Parathyroid adenoma (tissue), 2 donors: ENCODE results near the gene TENM3.
"Not testable (repeated sequence)": the region's sequence is repeated elsewhere in the genome, so short reads cannot be mapped to it uniquely, and the experiment has no call there.

Experiments
- H2AFZ ChIP-seq: fragments of 300-600 bp; sonication (generic); one replicate; pipeline ENCODE4 v1.7.0; 2017; ENCODE audit warnings: antibody characterized with exemption, mild to moderate bottlenecking
- H3K27ac ChIP-seq: fragments of 300-600 bp; sonication (generic); one replicate; pipeline ENCODE4 v1.7.0; 2017
- H3K27me3 ChIP-seq: fragments of 300-600 bp; sonication (generic); one replicate; pipeline ENCODE4 v1.7.0; 2017; ENCODE audit warnings: low read length; ENCODE audit not compliant: control insufficient read depth, insufficient read depth
- H3K36me3 ChIP-seq: fragments of 300-600 bp; sonication (generic); one replicate; pipeline ENCODE4 v1.7.0; 2017; ENCODE audit warnings: low read length; ENCODE audit not compliant: control insufficient read depth, insufficient read depth
- H3K4me1 ChIP-seq: fragments of 300-600 bp; sonication (generic); one replicate; pipeline ENCODE4 v1.7.0; 2017; ENCODE audit warnings: control low read depth
- H3K4me2 ChIP-seq: fragments of 300-600 bp; sonication (generic); one replicate; pipeline ENCODE4 v1.7.0; 2017; ENCODE audit warnings: low read length
- H3K4me3 ChIP-seq: fragments of 300-600 bp; sonication (generic); one replicate; pipeline ENCODE4 v1.7.0; 2017; ENCODE audit warnings: low read depth, low read length
- H3K79me2 ChIP-seq: fragments of 300-600 bp; sonication (generic); one replicate; pipeline ENCODE4 v1.7.0; 2017; ENCODE audit warnings: control low read depth
- H3K9ac ChIP-seq: fragments of 300-600 bp; sonication (generic); one replicate; pipeline ENCODE4 v1.7.0; 2017; ENCODE audit warnings: mild to moderate bottlenecking
- H3K9me3 ChIP-seq: fragments of 300-600 bp; sonication (generic); one replicate; pipeline ENCODE4 v1.7.0; 2017; ENCODE audit warnings: low read length; ENCODE audit not compliant: control insufficient read depth
- TF ChIP-seq, protein P1 (sequence below): fragments of 300-600 bp; sonication (generic); IDR thresholded peaks from one replicate; pipeline ENCODE4 v1.7.0; 2017; ENCODE audit warnings: antibody characterized with exemption, mild to moderate bottlenecking
- donor health status: primary hyperparathyroidism.

Gene TENM3

DNA sequence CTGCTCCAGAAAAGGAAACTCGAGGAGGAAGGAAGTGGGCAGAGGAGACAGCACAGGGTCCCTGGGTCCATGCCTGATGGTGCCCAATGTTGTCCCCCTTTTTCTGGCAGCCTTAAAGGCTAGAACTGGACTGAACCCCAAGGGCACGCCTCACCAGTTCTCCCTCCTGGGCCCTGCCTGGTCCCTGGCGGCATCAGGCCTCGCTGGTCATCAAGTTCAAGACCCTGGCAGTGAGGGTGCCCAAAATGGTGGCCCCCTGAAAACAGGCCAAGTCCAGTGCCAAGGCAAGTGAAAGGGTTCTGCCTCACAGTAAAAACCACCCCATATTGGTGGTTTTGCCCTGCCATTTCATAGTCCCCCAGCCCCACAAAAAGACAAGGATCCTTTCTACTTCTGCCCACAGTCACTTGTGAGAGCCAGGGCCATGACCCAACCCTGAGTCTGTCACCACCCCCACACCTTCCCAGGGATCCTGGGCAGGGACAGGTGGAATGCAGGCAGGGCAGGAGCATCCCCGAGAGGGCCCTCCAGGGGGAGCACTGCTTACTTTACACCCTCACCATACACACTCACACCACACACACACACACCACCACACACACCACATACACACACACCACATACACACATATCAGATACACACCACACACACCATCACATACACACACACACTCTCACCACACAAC lies 566.4 kb downstream of the TENM3 start:
- TF ChIP-seq, protein P1, sequence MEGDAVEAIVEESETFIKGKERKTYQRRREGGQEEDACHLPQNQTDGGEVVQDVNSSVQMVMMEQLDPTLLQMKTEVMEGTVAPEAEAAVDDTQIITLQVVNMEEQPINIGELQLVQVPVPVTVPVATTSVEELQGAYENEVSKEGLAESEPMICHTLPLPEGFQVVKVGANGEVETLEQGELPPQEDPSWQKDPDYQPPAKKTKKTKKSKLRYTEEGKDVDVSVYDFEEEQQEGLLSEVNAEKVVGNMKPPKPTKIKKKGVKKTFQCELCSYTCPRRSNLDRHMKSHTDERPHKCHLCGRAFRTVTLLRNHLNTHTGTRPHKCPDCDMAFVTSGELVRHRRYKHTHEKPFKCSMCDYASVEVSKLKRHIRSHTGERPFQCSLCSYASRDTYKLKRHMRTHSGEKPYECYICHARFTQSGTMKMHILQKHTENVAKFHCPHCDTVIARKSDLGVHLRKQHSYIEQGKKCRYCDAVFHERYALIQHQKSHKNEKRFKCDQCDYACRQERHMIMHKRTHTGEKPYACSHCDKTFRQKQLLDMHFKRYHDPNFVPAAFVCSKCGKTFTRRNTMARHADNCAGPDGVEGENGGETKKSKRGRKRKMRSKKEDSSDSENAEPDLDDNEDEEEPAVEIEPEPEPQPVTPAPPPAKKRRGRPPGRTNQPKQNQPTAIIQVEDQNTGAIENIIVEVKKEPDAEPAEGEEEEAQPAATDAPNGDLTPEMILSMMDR = no peak
- Histone ChIP-seq H3K9me3 (no peaks in the 10 kb centered on the region), H3K27me3 (no peaks in the 10 kb centered on the region)

DNA sequence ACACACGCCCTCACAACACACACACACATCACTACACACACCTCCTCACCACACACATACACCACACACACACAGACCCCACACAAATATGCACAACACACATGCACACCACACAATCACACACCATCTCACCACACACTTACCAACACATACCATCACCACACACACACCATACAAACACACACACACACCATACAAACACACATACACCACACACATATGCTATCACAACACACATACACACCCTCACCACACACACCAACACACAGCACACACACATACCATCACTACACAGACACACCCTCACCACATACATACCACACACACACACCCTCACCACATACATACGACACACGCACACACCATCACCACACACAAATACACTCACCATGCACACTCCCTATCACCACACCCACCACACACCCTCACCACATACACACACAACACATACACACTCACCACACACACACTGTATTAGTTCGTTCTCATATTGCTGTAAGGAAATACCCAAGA lies 567.0 kb downstream of the TENM3 start:
- H3K9ac ChIP-seq = no peak overlapping the region
- TF ChIP-seq, protein P1 = no peak
- no peak overlapping the region for H3K4me2 ChIP-seq
- no peak overlapping the region for H3K4me3 ChIP-seq
- no peak overlapping the region for H2AFZ ChIP-seq
- no peaks in the 10 kb centered on the region for H3K9me3 ChIP-seq
- H3K36me3 ChIP-seq = no peaks in the 10 kb centered on the region
- H3K79me2 ChIP-seq = no peaks in the 10 kb centered on the region
- H3K27me3 ChIP-seq = no peaks in the 10 kb centered on the region
- no peaks in the 10 kb centered on the region for H3K4me1 ChIP-seq
- no peak overlapping the region for H3K27ac ChIP-seq

More for the DNA sequence above, 566.4 kb downstream of the TENM3 start:
- H3K9ac ChIP-seq = no peak overlapping the region
- H3K4me3 ChIP-seq = no peak overlapping the region
- no peaks in the 10 kb centered on the region for H3K4me1 ChIP-seq
- H2AFZ ChIP-seq = no peak overlapping the region
- no peaks in the 10 kb centered on the region for H3K36me3 ChIP-seq
- no peak overlapping the region for H3K27ac ChIP-seq
- H3K79me2 ChIP-seq = no peaks in the 10 kb centered on the region
- H3K4me2 ChIP-seq = no peak overlapping the region

DNA sequence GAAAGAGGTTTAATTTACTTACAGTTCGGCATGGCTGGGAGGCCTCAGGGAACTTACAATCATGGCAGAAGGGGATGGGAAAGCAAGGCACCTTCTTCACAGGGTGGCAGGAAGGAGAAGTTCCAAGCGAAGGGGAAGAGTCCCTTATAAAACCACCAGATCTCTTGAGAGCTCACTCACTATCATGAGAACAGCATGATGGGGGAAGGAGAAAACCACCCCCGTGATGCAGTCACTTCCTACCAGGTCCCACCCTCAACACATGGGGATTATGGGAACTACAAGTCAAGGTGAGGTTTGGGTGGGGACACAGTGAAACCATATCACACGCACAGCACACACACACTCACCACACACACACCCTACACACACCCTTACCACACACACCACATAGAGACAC lies 569.7 kb downstream of the TENM3 start:
- H3K9ac ChIP-seq = no peak overlapping the region
- no peaks in the 10 kb centered on the region for H3K9me3 ChIP-seq
- no peaks in the 10 kb centered on the region for H3K27me3 ChIP-seq
- no peak overlapping the region for H3K4me2 ChIP-seq
- no peaks in the 10 kb centered on the region for H3K79me2 ChIP-seq
- TF ChIP-seq, protein P1 = no peak
- H3K4me1 ChIP-seq = no peaks in the 10 kb centered on the region
- no peaks in the 10 kb centered on the region for H3K36me3 ChIP-seq
- no peak overlapping the region for H3K4me3 ChIP-seq
- no peak overlapping the region for H2AFZ ChIP-seq
- no peak overlapping the region for H3K27ac ChIP-seq

DNA sequence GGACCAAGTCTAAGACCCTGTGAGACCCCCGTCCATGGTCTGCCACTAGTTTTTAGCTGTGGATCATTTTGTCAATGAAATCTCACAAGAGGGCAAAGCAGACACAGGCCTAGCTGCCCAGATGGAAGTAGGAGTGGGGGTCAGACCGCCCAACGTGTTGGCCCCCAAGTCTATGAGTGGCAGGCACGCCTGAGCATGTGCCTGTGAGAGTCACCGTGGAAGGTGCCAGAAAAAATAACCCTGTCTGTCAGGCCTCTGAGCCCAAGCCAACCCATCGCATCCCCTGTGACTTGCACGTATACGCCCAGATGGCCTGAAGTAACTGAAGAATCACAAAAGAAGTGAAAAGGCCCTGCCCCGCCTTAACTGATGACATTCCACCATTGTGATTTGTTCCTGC lies 570.9 kb downstream of the TENM3 start:
- not testable (repeated sequence) for H3K9ac ChIP-seq, H3K27ac ChIP-seq, H3K9me3 ChIP-seq, H3K36me3 ChIP-seq, H3K79me2 ChIP-seq, H3K27me3 ChIP-seq, H3K4me1 ChIP-seq, H3K4me2 ChIP-seq, H2AFZ ChIP-seq, H3K4me3 ChIP-seq

DNA sequence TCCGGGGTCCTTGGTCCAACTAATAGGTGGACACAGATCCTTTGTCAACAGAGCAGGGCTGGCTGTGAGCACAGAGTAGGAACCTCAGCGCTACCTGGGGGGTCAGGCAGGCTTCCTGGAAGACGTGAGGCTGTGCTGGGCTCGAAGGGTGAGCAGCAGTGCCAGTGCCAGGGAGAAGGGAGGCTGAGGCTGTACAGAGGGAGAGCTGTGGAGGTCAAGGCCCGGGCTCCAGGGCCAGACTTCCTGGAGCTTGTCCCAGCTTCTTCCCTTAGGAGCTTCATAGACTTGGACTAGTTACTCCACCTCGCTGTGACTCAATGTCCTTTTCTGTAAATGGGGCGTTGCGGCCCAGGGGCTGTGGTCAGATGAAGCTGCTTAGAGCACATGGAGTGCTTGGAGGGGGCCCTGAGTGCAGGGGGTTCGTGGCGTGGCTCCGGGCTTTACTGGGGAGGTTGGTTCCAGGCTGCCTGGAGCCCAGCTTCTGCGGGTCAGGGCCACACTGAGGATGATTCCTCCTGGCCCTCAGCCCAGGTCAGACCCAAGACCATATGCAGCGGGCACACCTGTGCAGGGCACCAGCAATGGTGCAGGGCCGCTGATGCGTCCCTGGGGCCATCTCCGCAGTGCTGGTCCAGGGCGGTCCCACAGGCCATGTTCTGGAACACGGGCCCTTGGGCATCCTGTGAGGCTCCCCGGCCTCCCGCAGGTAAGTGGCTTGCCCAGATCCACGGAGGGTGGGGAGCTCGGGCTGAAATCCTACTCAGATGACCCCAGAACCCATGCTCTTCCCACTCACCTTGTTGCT lies 575.9 kb downstream of the TENM3 start:
- no peak overlapping the region for H3K4me3 ChIP-seq
- no peak overlapping the region for H3K9ac ChIP-seq
- H3K9me3 ChIP-seq = no peaks in the 10 kb centered on the region
- H3K79me2 ChIP-seq = no peaks in the 10 kb centered on the region
- no peak overlapping the region for H3K4me2 ChIP-seq
- H3K36me3 ChIP-seq = no peaks in the 10 kb centered on the region
- no peaks in the 10 kb centered on the region for H3K27me3 ChIP-seq
- H3K27ac ChIP-seq = no peak overlapping the region
- no peak overlapping the region for H2AFZ ChIP-seq
- H3K4me1 ChIP-seq = no peaks in the 10 kb centered on the region
- TF ChIP-seq, protein P1 = no peak
